A549 (cell line): ENCODE measurements around the gene PPIP5K1. TPM values are rescaled to one million over a fixed set of nuclear protein-coding genes. Genes with fewer than 3 reads are reported as not detected.

Experiments used
- ATAC-seq, 2 experiments: fragments of 200-7000 bp in 1 of 2; fragments of >200 bp in 1 of 2; cut with Nextera tagmentation in 1 of 2; cut with Tn5 transposase in 1 of 2; 3 replicates each; pipeline versions ENCODE4 v1.8.0 to v1.9.1; 2018 to 2020; ENCODE audit warnings: mild to moderate bottlenecking in 1 of 2, moderate library complexity in 1 of 2
- CTCF ChIA-PET: fragments of 300-600 bp; sonication (Branson Sonifier 250); formaldehyde crosslinking; extraction: SDS; loops from one replicate; lab custom pipeline; 2021; ENCODE audit warnings: antibody characterized with exemption, inconsistent platforms; lab: Yijun Ruan, JAX
- POLR2A ChIA-PET: fragments of 350-600 bp; formaldehyde crosslinking; extraction: SDS; loops from one replicate; lab custom pipeline; 2021; ENCODE audit warnings: antibody characterized with exemption, inconsistent platforms; lab: Yijun Ruan, JAX
- DNase-seq, 2 experiments: peaks; one replicate each; pipeline versions ENCODE4 v3.0.0 to v3.0.0-alpha.2; 2011 to 2016; ENCODE audit warnings: low read depth in 1 of 2, low spot score in 1 of 2
- FAIRE-seq: peaks from 2 replicates; lab custom pipeline; 2011; peaks lifted over from hg19 to GRCh38; lab: Jason Lieb, UNC
- H3K27ac ChIP-seq, 2 experiments: fragments of >200 bp; sonication (Bioruptor Twin); formaldehyde crosslinking; 3 replicates each; pipeline ENCODE4 v1.5.1; 2016 to 2017
- H3K4me1 ChIP-seq: fragments of >200 bp; sonication (Bioruptor Twin); formaldehyde crosslinking; 3 replicates; pipeline ENCODE4 v1.6.1; 2016
- H3K4me2 ChIP-seq: fragments of >200 bp; sonication (Bioruptor Twin); formaldehyde crosslinking; 3 replicates; pipeline ENCODE4 v1.6.1; 2016
- H3K4me3 ChIP-seq: fragments of >200 bp; sonication (Bioruptor Twin); formaldehyde crosslinking; 3 replicates; pipeline ENCODE4 v1.5.1; 2016
- H3K9me3 ChIP-seq: fragments of >200 bp; sonication (Bioruptor Twin); formaldehyde crosslinking; 3 replicates; pipeline ENCODE4 v1.6.1; 2016
- CBX8 ChIP-seq: fragments of 200-600 bp; sonication (generic); IDR thresholded peaks from 2 replicates; pipeline ENCODE4 v1.6.1; 2016
- CEBPB ChIP-seq, 2 experiments: fragments of >200 bp in 1 of 2; sonication (Bioruptor Twin) in 1 of 2; formaldehyde crosslinking in 1 of 2; IDR thresholded peaks; 2 replicates each; pipeline ENCODE4 v1.6.1; 2012 to 2016
- EP300 ChIP-seq, 2 experiments: fragments of >200 bp; sonication (Bioruptor Twin); formaldehyde crosslinking; IDR thresholded peaks; 2 replicates in 1 of 2; 3 replicates in 1 of 2; pipeline ENCODE4 v1.6.1; 2016 to 2017
- FOSB ChIP-seq: fragments of 250-450 bp; sonication (Bioruptor Pico); IDR thresholded peaks from 2 replicates; pipeline ENCODE4 v1.5.0; 2020; ENCODE audit warnings: mild to moderate bottlenecking, moderate library complexity
- FOSL2 ChIP-seq, 2 experiments: fragments of 450-650 bp in 1 of 2; fragments of >200 bp in 1 of 2; sonication (Bioruptor Twin) in 1 of 2; formaldehyde crosslinking; IDR thresholded peaks; 2 replicates each; pipeline versions ENCODE4 v1.5.0 to v1.6.1; 2016 to 2020; ENCODE audit warnings: mild to moderate bottlenecking in 1 of 2, moderate library complexity in 1 of 2
- HOXA7 ChIP-seq: fragments of 250-450 bp; sonication (Bioruptor Pico); IDR thresholded peaks from 2 replicates; pipeline ENCODE4 v1.5.0; 2020; ENCODE audit warnings: mild to moderate bottlenecking, moderate library complexity
- NPAS2 ChIP-seq: fragments of 250-450 bp; sonication (Bioruptor Pico); IDR thresholded peaks from 2 replicates; pipeline ENCODE4 v1.8.0; 2022; ENCODE audit warnings: mild to moderate bottlenecking, moderate library complexity, borderline replicate concordance
- PHF8 ChIP-seq: fragments of 200-600 bp; sonication (generic); IDR thresholded peaks from 2 replicates; pipeline ENCODE4 v1.6.1; 2016; ENCODE audit warnings: low read depth, mild to moderate bottlenecking, antibody characterized with exemption, moderate library complexity, borderline replicate concordance
- POLR2A ChIP-seq: IDR thresholded peaks from 2 replicates; pipeline ENCODE4 v1.6.1; 2012; ENCODE audit warnings: mild to moderate bottlenecking, low read length
- RAD21 ChIP-seq, 2 experiments: fragments of >200 bp in 1 of 2; sonication (Bioruptor Twin) in 1 of 2; formaldehyde crosslinking in 1 of 2; IDR thresholded peaks in 1 of 2; conservative IDR thresholded peaks in 1 of 2; 2 replicates in 1 of 2; 3 replicates in 1 of 2; pipeline ENCODE4 v1.6.1; 2012 to 2018; ENCODE audit warnings: inconsistent platforms in 1 of 2
- RARB ChIP-seq: fragments of 250-450 bp; sonication (Bioruptor Pico); IDR thresholded peaks from 2 replicates; pipeline ENCODE4 v1.8.0; 2021; ENCODE audit warnings: mild to moderate bottlenecking, moderate library complexity
- RCOR1 ChIP-seq: fragments of 150-350 bp; IDR thresholded peaks from 2 replicates; pipeline ENCODE4 v1.6.1; 2014; ENCODE audit warnings: antibody characterized with exemption, low read length, low read depth
- RFX5 ChIP-seq: fragments of 450-650 bp; IDR thresholded peaks from 2 replicates; pipeline ENCODE4 v1.7.1; 2014; ENCODE audit warnings: antibody characterized with exemption, mild to moderate bottlenecking, moderate library complexity
- SMC3 ChIP-seq: fragments of >200 bp; sonication (Bioruptor Twin); formaldehyde crosslinking; IDR thresholded peaks from 3 replicates; pipeline ENCODE4 v1.6.1; 2018; ENCODE audit warnings: inconsistent platforms
- TP53 ChIP-seq: fragments of 250-450 bp; sonication (Bioruptor Pico); IDR thresholded peaks from 2 replicates; pipeline ENCODE4 v1.5.0; 2021; ENCODE audit warnings: mild to moderate bottlenecking, moderate library complexity
- ZFP36 ChIP-seq: fragments of 450-650 bp; IDR thresholded peaks from 2 replicates; pipeline ENCODE4 v1.6.1; 2014; ENCODE audit warnings: borderline replicate concordance; ENCODE audit not compliant: partially characterized antibody
- ZNF302 ChIP-seq: fragments of 250-450 bp; sonication (Bioruptor Pico); IDR thresholded peaks from 2 replicates; pipeline ENCODE4 v1.9.0; 2021; ENCODE audit warnings: inconsistent platforms, mild to moderate bottlenecking, moderate library complexity
- WGBS: methylation state at CpG from one replicate; pipeline ENCODE4 v1.1.6; 2017; ENCODE audit errors: missing lambda C conversion rate; 5-methylcytosine and 5-hydroxymethylcytosine counted together
- polyA plus RNA-seq, 4 experiments: library from polyadenylated mRNA; depleted of rRNA in 3 of 4; stranded (reverse); fragments of >200 nt; fragmentation: RNase III in 1 of 4; extraction: RNeasy Plus Mini Kit Qiagen cat#74134 plus additional on column Dnase treatment in 1 of 4; gene quantifications; 2 replicates in 3 of 4; 3 replicates in 1 of 4; pipeline ENCODE4 v1.2.3, GENCODE V29; 2011 to 2017
- TF ChIP-seq, protein P1 (sequence below): fragments of 250-450 bp; sonication (Bioruptor Pico); IDR thresholded peaks from 2 replicates; pipeline ENCODE4 v1.5.0; 2021; ENCODE audit warnings: mild to moderate bottlenecking, moderate library complexity, borderline replicate concordance
- TF ChIP-seq, protein P2 (sequence below): fragments of 200-600 bp; sonication (generic); IDR thresholded peaks from 2 replicates; pipeline ENCODE4 v1.6.1; 2016; ENCODE audit warnings: antibody characterized with exemption, mild to moderate bottlenecking, moderate library complexity
- TF ChIP-seq, protein P3 (sequence below): IDR thresholded peaks from 2 replicates; pipeline ENCODE4 v1.6.1; 2012; ENCODE audit warnings: low read depth, borderline replicate concordance
- TF ChIP-seq, protein P4 (sequence below): IDR thresholded peaks from 2 replicates; pipeline ENCODE4 v1.6.1; 2012

Gene PPIP5K1
- polyA plus RNA-seq, 2 of the 4 experiments (the other 2 are of a cell fraction), result 9.3 to 19.2 TPM

DNA sequence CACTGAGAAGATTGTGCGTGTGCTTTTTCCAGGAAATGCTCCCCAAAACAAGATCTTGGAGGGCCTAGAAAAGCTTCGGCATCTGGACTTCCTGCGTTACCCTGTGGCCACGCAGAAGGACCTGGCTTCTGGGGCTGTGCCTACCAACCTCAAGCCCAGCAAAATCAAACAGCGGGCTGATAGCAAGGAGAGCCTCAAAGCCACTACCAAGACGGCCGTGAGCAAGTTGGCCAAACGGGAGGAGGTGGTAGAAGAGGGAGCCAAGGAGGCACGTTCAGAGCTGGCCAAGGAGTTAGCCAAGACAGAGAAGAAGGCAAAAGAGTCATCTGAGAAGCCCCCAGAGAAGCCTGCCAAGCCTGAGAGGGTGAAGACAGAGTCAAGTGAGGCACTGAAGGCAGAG lies 67.8 kb downstream of the PPIP5K1 start:
- Histone ChIP-seq H3K4me1 (no peaks in the 10 kb centered on the region), H3K27ac (no peak overlapping the region), H3K4me3 (no peak overlapping the region), H3K9me3 (no peaks in the 10 kb centered on the region), H3K4me2 (no peak overlapping the region)
- no peak for FAIRE-seq
- CTCF ChIA-PET, result interaction anchor here (1.3 to 3.1 kb wide), 2 partner anchors 11 to 83 kb away, joined by 3 to 13 read pairs; no protein-coding TSS in a partner anchor
- TF ChIP-seq CEBPB (IDR thresholded peaks at IDR 0.05) (no peak), RCOR1 (no peak), SMC3 (no peak), EP300 (IDR thresholded peaks at IDR 0.05) (no peak), RAD21 (conservative IDR thresholded peaks at IDR 0.05 in 1 of 2, IDR thresholded peaks at IDR 0.05 in 1 of 2) (no peak), RFX5 (no peak), PHF8 (no peak), ZNF302 (CRISPR knock-in tag) (no peak)
- TF ChIP-seq, protein P1, sequence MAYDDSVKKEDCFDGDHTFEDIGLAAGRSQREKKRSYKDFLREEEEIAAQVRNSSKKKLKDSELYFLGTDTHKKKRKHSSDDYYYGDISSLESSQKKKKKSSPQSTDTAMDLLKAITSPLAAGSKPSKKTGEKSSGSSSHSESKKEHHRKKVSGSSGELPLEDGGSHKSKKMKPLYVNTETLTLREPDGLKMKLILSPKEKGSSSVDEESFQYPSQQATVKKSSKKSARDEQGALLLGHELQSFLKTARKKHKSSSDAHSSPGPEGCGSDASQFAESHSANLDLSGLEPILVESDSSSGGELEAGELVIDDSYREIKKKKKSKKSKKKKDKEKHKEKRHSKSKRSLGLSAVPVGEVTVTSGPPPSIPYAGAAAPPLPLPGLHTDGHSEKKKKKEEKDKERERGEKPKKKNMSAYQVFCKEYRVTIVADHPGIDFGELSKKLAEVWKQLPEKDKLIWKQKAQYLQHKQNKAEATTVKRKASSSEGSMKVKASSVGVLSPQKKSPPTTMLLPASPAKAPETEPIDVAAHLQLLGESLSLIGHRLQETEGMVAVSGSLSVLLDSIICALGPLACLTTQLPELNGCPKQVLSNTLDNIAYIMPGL (CRISPR knock-in tag), result no peak
- TF ChIP-seq, protein P2, sequence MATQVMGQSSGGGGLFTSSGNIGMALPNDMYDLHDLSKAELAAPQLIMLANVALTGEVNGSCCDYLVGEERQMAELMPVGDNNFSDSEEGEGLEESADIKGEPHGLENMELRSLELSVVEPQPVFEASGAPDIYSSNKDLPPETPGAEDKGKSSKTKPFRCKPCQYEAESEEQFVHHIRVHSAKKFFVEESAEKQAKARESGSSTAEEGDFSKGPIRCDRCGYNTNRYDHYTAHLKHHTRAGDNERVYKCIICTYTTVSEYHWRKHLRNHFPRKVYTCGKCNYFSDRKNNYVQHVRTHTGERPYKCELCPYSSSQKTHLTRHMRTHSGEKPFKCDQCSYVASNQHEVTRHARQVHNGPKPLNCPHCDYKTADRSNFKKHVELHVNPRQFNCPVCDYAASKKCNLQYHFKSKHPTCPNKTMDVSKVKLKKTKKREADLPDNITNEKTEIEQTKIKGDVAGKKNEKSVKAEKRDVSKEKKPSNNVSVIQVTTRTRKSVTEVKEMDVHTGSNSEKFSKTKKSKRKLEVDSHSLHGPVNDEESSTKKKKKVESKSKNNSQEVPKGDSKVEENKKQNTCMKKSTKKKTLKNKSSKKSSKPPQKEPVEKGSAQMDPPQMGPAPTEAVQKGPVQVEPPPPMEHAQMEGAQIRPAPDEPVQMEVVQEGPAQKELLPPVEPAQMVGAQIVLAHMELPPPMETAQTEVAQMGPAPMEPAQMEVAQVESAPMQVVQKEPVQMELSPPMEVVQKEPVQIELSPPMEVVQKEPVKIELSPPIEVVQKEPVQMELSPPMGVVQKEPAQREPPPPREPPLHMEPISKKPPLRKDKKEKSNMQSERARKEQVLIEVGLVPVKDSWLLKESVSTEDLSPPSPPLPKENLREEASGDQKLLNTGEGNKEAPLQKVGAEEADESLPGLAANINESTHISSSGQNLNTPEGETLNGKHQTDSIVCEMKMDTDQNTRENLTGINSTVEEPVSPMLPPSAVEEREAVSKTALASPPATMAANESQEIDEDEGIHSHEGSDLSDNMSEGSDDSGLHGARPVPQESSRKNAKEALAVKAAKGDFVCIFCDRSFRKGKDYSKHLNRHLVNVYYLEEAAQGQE, result no peak
- no peak for DNase-seq
- no peak for ATAC-seq
- POLR2A ChIA-PET, result no interaction called here
- 63% methylated on average over 5 of the region's 9 CpGs for WGBS

DNA sequence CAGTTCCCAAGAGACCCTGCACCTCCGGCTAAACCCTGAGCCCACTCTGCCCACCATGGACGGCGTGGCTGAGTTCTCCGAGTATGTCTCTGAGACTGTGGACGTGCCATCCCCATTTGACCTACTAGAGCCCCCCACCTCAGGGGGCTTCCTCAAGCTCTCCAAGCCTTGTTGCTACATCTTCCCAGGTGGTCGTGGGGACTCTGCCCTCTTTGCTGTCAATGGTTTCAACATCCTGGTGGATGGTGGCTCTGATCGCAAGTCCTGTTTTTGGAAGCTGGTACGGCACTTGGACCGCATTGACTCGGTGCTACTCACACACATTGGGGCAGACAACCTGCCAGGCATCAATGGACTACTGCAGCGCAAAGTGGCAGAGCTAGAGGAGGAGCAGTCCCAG lies 68.6 kb downstream of the PPIP5K1 start:
- ChIA-PET CTCF (interaction anchor here (1.3 to 3.1 kb wide), 2 partner anchors 10 to 82 kb away, joined by 3 to 13 read pairs; no protein-coding TSS in a partner anchor), POLR2A (no interaction called here)
- TF ChIP-seq POLR2A (no peak), FOSL2 (IDR thresholded peaks at IDR 0.05) (no peak), FOSL2 (CRISPR knock-in tag; IDR thresholded peaks at IDR 0.05) (no peak), RARB (CRISPR knock-in tag) (no peak), TP53 (CRISPR knock-in tag) (no peak), ZFP36 (no peak), NPAS2 (CRISPR knock-in tag) (no peak), CBX8 (no peak), FOSB (no peak), HOXA7 (no peak)
- TF ChIP-seq, protein P3, sequence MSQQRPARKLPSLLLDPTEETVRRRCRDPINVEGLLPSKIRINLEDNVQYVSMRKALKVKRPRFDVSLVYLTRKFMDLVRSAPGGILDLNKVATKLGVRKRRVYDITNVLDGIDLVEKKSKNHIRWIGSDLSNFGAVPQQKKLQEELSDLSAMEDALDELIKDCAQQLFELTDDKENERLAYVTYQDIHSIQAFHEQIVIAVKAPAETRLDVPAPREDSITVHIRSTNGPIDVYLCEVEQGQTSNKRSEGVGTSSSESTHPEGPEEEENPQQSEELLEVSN, result no peak
- TF ChIP-seq, protein P4, sequence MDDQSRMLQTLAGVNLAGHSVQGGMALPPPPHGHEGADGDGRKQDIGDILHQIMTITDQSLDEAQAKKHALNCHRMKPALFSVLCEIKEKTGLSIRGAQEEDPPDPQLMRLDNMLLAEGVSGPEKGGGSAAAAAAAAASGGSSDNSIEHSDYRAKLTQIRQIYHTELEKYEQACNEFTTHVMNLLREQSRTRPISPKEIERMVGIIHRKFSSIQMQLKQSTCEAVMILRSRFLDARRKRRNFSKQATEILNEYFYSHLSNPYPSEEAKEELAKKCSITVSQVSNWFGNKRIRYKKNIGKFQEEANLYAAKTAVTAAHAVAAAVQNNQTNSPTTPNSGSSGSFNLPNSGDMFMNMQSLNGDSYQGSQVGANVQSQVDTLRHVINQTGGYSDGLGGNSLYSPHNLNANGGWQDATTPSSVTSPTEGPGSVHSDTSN, result no peak
- WGBS, result 81% methylated on average over 5 of the region's 11 CpGs
- H3K9me3 ChIP-seq, result no peaks in the 10 kb centered on the region
- FAIRE-seq, result no peak
- no peak overlapping the region for H3K27ac ChIP-seq
- DNase-seq, result no peak
- H3K4me1 ChIP-seq, result no peaks in the 10 kb centered on the region
- no peak overlapping the region for H3K4me3 ChIP-seq
- no peak for ATAC-seq
- no peak overlapping the region for H3K4me2 ChIP-seq
